IMR-90 (cell line): ENCODE measurements around the gene CCDC85B.

ENCODE experiments used
- CEBPB ChIP-seq: IDR thresholded peaks from 2 replicates; pipeline ENCODE4 v1.6.1; 2012; ENCODE audit warnings: low read depth, low read length, improper control_type of control experiment
- CTCF ChIP-seq: conservative IDR thresholded peaks from 2 replicates; pipeline ENCODE4 v1.5.1; 2012; ENCODE audit warnings: mild to moderate bottlenecking, low read depth, low read length, improper control_type of control experiment
- RAD21 ChIP-seq: IDR thresholded peaks from 2 replicates; pipeline ENCODE4 v1.6.1; 2012; ENCODE audit warnings: low read length, improper control_type of control experiment

- TF ChIP-seq CTCF (peak; percentile 30; the same call in 1 of the 2 replicates), CEBPB (no peak), RAD21 (0 out of 2 replicates have a peak, but pooled peaks have one; percentile 3)
Measured at GRCh38 chr11:65891219-65892136, 1.0 kb downstream of the CCDC85B start.
